GM06990 (cell line): ENCODE measurements around the gene ADAMTS2.
"Not testable (repeated sequence)": the region's sequence is repeated elsewhere in the genome, so short reads cannot be mapped to it uniquely, and the experiment has no call there.

ENCODE experiments used
- DNase-seq: peaks from one replicate; pipeline ENCODE4 v3.0.0-alpha.2; 2011; ENCODE audit not compliant: insufficient read length; ENCODE audit errors: extremely low read depth
- H3K27me3 ChIP-seq: replicated peaks from 2 replicates; pipeline ENCODE4 v1.6.0; 2011; ENCODE audit warnings: low read length; ENCODE audit not compliant: control insufficient read depth, insufficient read depth
- H3K36me3 ChIP-seq: 2 replicates; pipeline ENCODE4 v1.5.1; 2011; ENCODE audit warnings: low read length; ENCODE audit not compliant: control insufficient read depth, insufficient read depth
- H3K4me3 ChIP-seq: replicated peaks from 2 replicates; pipeline ENCODE4 v1.5.1; 2011; ENCODE audit warnings: low read depth, mild to moderate bottlenecking, control low read depth, low read length
- CTCF ChIP-seq: IDR thresholded peaks from 2 replicates; pipeline ENCODE4 v1.5.1; 2011; ENCODE audit warnings: low read length, control low read depth, mild to moderate bottlenecking, inconsistent platforms; ENCODE audit not compliant: insufficient read depth, poor library complexity, severe bottlenecking

Gene ADAMTS2

GRCh38 chr5:179288101-179288808 is 57.0 kb downstream of the ADAMTS2 start:
- Histone ChIP-seq H3K36me3 (no peaks in the 10 kb centered on the region), H3K27me3 (no peaks in the 10 kb centered on the region), H3K4me3 (no peak overlapping the region)
- TF ChIP-seq CTCF: no peak
- no peak for DNase-seq

- DNase-seq: no peak
- no peak overlapping the region for H3K4me3 ChIP-seq
- no peaks in the 10 kb centered on the region for H3K36me3 ChIP-seq
- TF ChIP-seq CTCF: no peak
- no peaks in the 10 kb centered on the region for H3K27me3 ChIP-seq
Measured at GRCh38 chr5:179287631-179288030, 57.6 kb downstream of the ADAMTS2 start.

- Histone ChIP-seq H3K27me3 (no peaks in the 10 kb centered on the region), H3K4me3 (no peak overlapping the region), H3K36me3 (no peaks in the 10 kb centered on the region)
- TF ChIP-seq CTCF: no peak
- DNase-seq: no peak
Measured at GRCh38 chr5:179287071-179287470, 58.2 kb downstream of the ADAMTS2 start.

GRCh38 chr5:179285776-179286162 is 59.5 kb downstream of the ADAMTS2 start:
- DNase-seq, H3K4me3 ChIP-seq, H3K27me3 ChIP-seq, H3K36me3 ChIP-seq: not testable (repeated sequence)

- no peaks in the 10 kb centered on the region for H3K27me3 ChIP-seq
- H3K4me3 ChIP-seq: no peak overlapping the region
- no peaks in the 10 kb centered on the region for H3K36me3 ChIP-seq
- no peak for DNase-seq
- no peak for TF ChIP-seq CTCF
Measured at GRCh38 chr5:179284751-179285631, 60.3 kb downstream of the ADAMTS2 start.

GRCh38 chr5:179283908-179284307 is 61.4 kb downstream of the ADAMTS2 start:
- H3K27me3 ChIP-seq, DNase-seq, H3K4me3 ChIP-seq, H3K36me3 ChIP-seq: not testable (repeated sequence)
